Naive thymus-derived CD4-positive, alpha-beta T cell (primary cell): ENCODE data around the gene DUS2. TPM values are rescaled to one million over a fixed set of nuclear protein-coding genes. Genes with fewer than 3 reads are reported as not detected.
"Not testable (repeated sequence)": the region's sequence is repeated elsewhere in the genome, so short reads cannot be mapped to it uniquely, and the experiment has no call there.

Experiments
- ATAC-seq: fragments of 150-1000 bp; cut with Tn5 transposase; 2 replicates; pipeline ENCODE4 v1.10.0; 2021; ENCODE audit warnings: mild to moderate bottlenecking, moderate library complexity
- CTCF ChIA-PET: fragments of 350-600 bp; sonication (Branson Sonifier 250); formaldehyde crosslinking; loops from one replicate; lab custom pipeline; 2021; ENCODE audit warnings: antibody characterized with exemption; lab: Charles Lee
- POLR2A ChIA-PET: fragments of 350-600 bp; sonication (Branson Sonifier 250); formaldehyde crosslinking; loops from one replicate; lab custom pipeline; 2021; ENCODE audit warnings: antibody characterized with exemption, inconsistent platforms; lab: Charles Lee
- DNase-seq, 9 donors: peaks; one replicate each; pipeline versions ENCODE4 v3.0.0 to v3.0.0-alpha.2; 2020 to 2022; ENCODE audit warnings: mixed read lengths in 1 of 9
- H3K27ac ChIP-seq: one replicate; pipeline ENCODE4 v1.7.0; 2013; ENCODE audit warnings: mild to moderate bottlenecking, low read depth, low read length, moderate library complexity
- H3K27me3 ChIP-seq, 2 donors: one replicate each; pipeline ENCODE4 v1.7.0; 2013; ENCODE audit warnings: low read length in 2 of 2, mild to moderate bottlenecking in 2 of 2, moderate library complexity in 2 of 2; ENCODE audit not compliant: control insufficient read depth in 2 of 2, insufficient read depth in 2 of 2
- H3K36me3 ChIP-seq, 3 experiments: 1 replicate in 2 of 3; 2 replicates in 1 of 3; pipeline ENCODE4 v1.7.0; 2013; ENCODE audit warnings: low read length in 3 of 3, mild to moderate bottlenecking in 3 of 3, moderate library complexity in 1 of 3; ENCODE audit not compliant: insufficient read depth in 3 of 3, control insufficient read depth in 2 of 3
- H3K4me1 ChIP-seq, 2 donors: one replicate each; pipeline ENCODE4 v1.7.0; 2013; ENCODE audit warnings: low read length in 2 of 2, mild to moderate bottlenecking in 2 of 2, moderate library complexity in 1 of 2; ENCODE audit not compliant: control insufficient read depth in 2 of 2, insufficient read depth in 2 of 2
- H3K4me3 ChIP-seq: 2 replicates; pipeline ENCODE4 v1.7.0; 2013; ENCODE audit warnings: mild to moderate bottlenecking, low read length
- H3K9me3 ChIP-seq, 3 experiments: 1 replicate in 2 of 3; 2 replicates in 1 of 3; pipeline ENCODE4 v1.7.0; 2013; ENCODE audit warnings: low read length in 3 of 3; ENCODE audit not compliant: control insufficient read depth in 2 of 3
- H3K27ac Mint-ChIP-seq, 9 donors: one replicate each; pipeline ENCODE4 v1.8.0; 2020 to 2022; ENCODE audit warnings: mixed read lengths in 9 of 9, mild to moderate bottlenecking in 8 of 9, moderate library complexity in 5 of 9, inconsistent platforms in 2 of 9
- H3K27me3 Mint-ChIP-seq, 5 donors: one replicate each; pipeline ENCODE4 v1.8.0; 2021 to 2022; ENCODE audit warnings: mixed read lengths in 5 of 5, mild to moderate bottlenecking in 1 of 5
- H3K36me3 Mint-ChIP-seq, 5 donors: one replicate each; pipeline ENCODE4 v1.8.0; 2020 to 2022; ENCODE audit warnings: mixed read lengths in 5 of 5, mild to moderate bottlenecking in 3 of 5, inconsistent platforms in 1 of 5
- H3K4me1 Mint-ChIP-seq, 7 donors: one replicate each; pipeline ENCODE4 v1.8.0; 2020 to 2022; ENCODE audit warnings: mixed read lengths in 7 of 7, mild to moderate bottlenecking in 3 of 7, inconsistent platforms in 1 of 7
- H3K4me3 Mint-ChIP-seq, 10 donors: one replicate each; pipeline ENCODE4 v1.8.0; 2020 to 2022; ENCODE audit warnings: mild to moderate bottlenecking in 10 of 10, mixed read lengths in 10 of 10, moderate library complexity in 6 of 10, inconsistent platforms in 2 of 10
- H3K9me3 Mint-ChIP-seq, 11 donors: one replicate each; pipeline ENCODE4 v1.8.0; 2020 to 2022; ENCODE audit warnings: mixed read lengths in 11 of 11, mild to moderate bottlenecking in 4 of 11, inconsistent platforms in 1 of 11, moderate library complexity in 1 of 11
- intact Hi-C, 2 donors: fragments of 100-400 bp; cut with micrococcal nuclease; formaldehyde crosslinking; loops; one replicate each; pipeline ENCODE4 v1.15.1; 2023
- polyA plus RNA-seq, 2 donors: library from polyadenylated mRNA; unstranded; fragments of 300-500 nt; fragmentation: Illumina TruSeq; gene quantifications; one replicate each; pipeline ENCODE4 v1.2.3, GENCODE V29; 2021
- total RNA-seq, 6 experiments: library from RNA in 5 of 6; stranded (reverse) in 5 of 6; gene quantifications; 1 replicate in 5 of 6; 2 replicates in 1 of 6; pipeline ENCODE4 v1.2.3 and lab custom pipeline; 2021 to 2026

The DUS2 gene
- total and polyA plus RNA-seq, 7 experiments from 2014 or later: 8.7 to 25.9 (median 15.3) TPM

- H3K9me3 Mint-ChIP-seq, ATAC-seq, H3K27me3 ChIP-seq, H3K27me3 Mint-ChIP-seq, H3K4me3 Mint-ChIP-seq, H3K27ac Mint-ChIP-seq, intact Hi-C loops, H3K9me3 ChIP-seq, H3K27ac ChIP-seq, H3K4me3 ChIP-seq, DNase-seq, H3K4me1 ChIP-seq: not testable (repeated sequence)
- peaks cover 8 to 21% (median 10%) of the 10 kb centered on the region in 5 donors for H3K36me3 Mint-ChIP-seq
- POLR2A ChIA-PET: interaction anchor here (0.7 to 1.6 kb wide), 3 partner anchors 19 to 47 kb away, joined by 4 to 6 read pairs (median 5); partner anchors contain the start of gene DPEP2
- CTCF ChIA-PET: interaction anchor here (0.6 to 1.0 kb wide), 3 partner anchors 97 to 516 kb away, joined by 3 to 7 read pairs (median 4); partner anchors contain the start of gene NRN1L
- H3K4me1 Mint-ChIP-seq: peaks cover 8 to 19% (median 14%) of the 10 kb centered on the region in 7 donors
- peaks cover 0 to 33% (median 0%) of the 10 kb centered on the region in 3 experiments for H3K36me3 ChIP-seq
These were observed 7.0 kb downstream of the DUS2 start for GRCh38 chr16:68030108-68030507.

GRCh38 chr16:68031951-68032350 lies 8.9 kb downstream of the DUS2 start:
- Histone ChIP-seq H3K36me3 (peaks cover 0 to 22% (median 0%) of the 10 kb centered on the region in 3 experiments), H3K4me3 (no peak overlapping the region), H3K9me3 (no peaks in the 10 kb centered on the region), H3K27ac (no peak overlapping the region), H3K4me1 (peaks cover 0 to 8% of the 10 kb centered on the region in 2 donors), H3K27me3 (no peaks in the 10 kb centered on the region)
- Mint-ChIP-seq H3K27me3 (no peaks in the 10 kb centered on the region), H3K27ac (peak overlapping the region in 3 of 9 donors; percentile 17 to 56 (median 42)), H3K36me3 (peaks cover 8 to 20% (median 10%) of the 10 kb centered on the region in 5 donors), H3K4me3 (peak overlapping the region in 1 of 10 donors; percentile 12), H3K9me3 (no peaks in the 10 kb centered on the region), H3K4me1 (peaks cover 4 to 26% (median 12%) of the 10 kb centered on the region in 7 donors)
- DNase-seq (no peak), ATAC-seq (no peak)
- intact Hi-C loops: no loop called here
- POLR2A ChIA-PET: interaction anchor here (2.2 kb wide), 1 partner anchor 9 kb away, joined by 11 read pairs; the partner anchor contains the start of genes DDX28 and DUS2
- CTCF ChIA-PET: no interaction called here

- peaks cover 0 to 28% (median 9%) of the 10 kb centered on the region in 7 donors for H3K4me1 Mint-ChIP-seq
- no peak for DNase-seq
- H3K4me1 ChIP-seq: peaks cover 0 to 8% of the 10 kb centered on the region in 2 donors
- ChIA-PET CTCF (no interaction called here), POLR2A (interaction anchor here (2.2 kb wide), 1 partner anchor 10 kb away, joined by 11 read pairs; the partner anchor contains the start of genes DDX28 and DUS2)
- H3K9me3 Mint-ChIP-seq: no peaks in the 10 kb centered on the region
- no peak overlapping the region for H3K4me3 Mint-ChIP-seq
- H3K27me3 ChIP-seq: no peaks in the 10 kb centered on the region
- H3K36me3 Mint-ChIP-seq: peaks cover 0 to 15% (median 3%) of the 10 kb centered on the region in 5 donors
- no peaks in the 10 kb centered on the region for H3K9me3 ChIP-seq
- peak overlapping the region in 1 of 9 donors; percentile 63 for H3K27ac Mint-ChIP-seq
- H3K36me3 ChIP-seq: peaks cover 0 to 14% (median 0%) of the 10 kb centered on the region in 3 experiments
- ATAC-seq: no peak
- no peak overlapping the region for H3K27ac ChIP-seq
- intact Hi-C loops: no loop called here
- no peak overlapping the region for H3K4me3 ChIP-seq
- H3K27me3 Mint-ChIP-seq: no peaks in the 10 kb centered on the region
These were observed 10.0 kb downstream of the DUS2 start for GRCh38 chr16:68033101-68033500.

GRCh38 chr16:68035227-68035626 lies 12.1 kb downstream of the DUS2 start:
- Mint-ChIP-seq H3K9me3 (no peaks in the 10 kb centered on the region), H3K4me3 (no peak overlapping the region), H3K4me1 (peaks cover 5 to 34% (median 12%) of the 10 kb centered on the region in 7 donors), H3K36me3 (peaks cover 3 to 20% (median 5%) of the 10 kb centered on the region in 5 donors), H3K27me3 (no peaks in the 10 kb centered on the region), H3K27ac (peak overlapping the region in 1 of 9 donors; percentile 17)
- no peaks in the 10 kb centered on the region for H3K9me3 ChIP-seq
- ChIA-PET POLR2A (interaction anchor here (1.5 to 2.0 kb wide), 2 partner anchors 8 to 37 kb away, joined by 4 to 5 read pairs; partner anchors contain the start of gene DPEP2), CTCF (no interaction called here)
- H3K36me3 ChIP-seq: peaks cover 0 to 6% (median 0%) of the 10 kb centered on the region in 3 experiments
- no peak overlapping the region for H3K27ac ChIP-seq
- intact Hi-C loops: no loop called here
- H3K4me1 ChIP-seq: peaks cover under 1 to 8% of the 10 kb centered on the region in 2 donors
- H3K27me3 ChIP-seq: no peaks in the 10 kb centered on the region
- ATAC-seq (no peak), DNase-seq (no peak)
- no peak overlapping the region for H3K4me3 ChIP-seq

- Histone ChIP-seq H3K27ac (no peak overlapping the region), H3K4me3 (no peak overlapping the region), H3K36me3 (peaks cover 0 to 4% (median 0%) of the 10 kb centered on the region in 3 experiments), H3K9me3 (no peaks in the 10 kb centered on the region), H3K27me3 (no peaks in the 10 kb centered on the region), H3K4me1 (peaks cover 4 to 5% of the 10 kb centered on the region in 2 donors)
- no peaks in the 10 kb centered on the region for H3K27me3 Mint-ChIP-seq
- ATAC-seq (no peak), DNase-seq (no peak)
- intact Hi-C loops: no loop called here
- peaks cover 5 to 31% (median 16%) of the 10 kb centered on the region in 7 donors for H3K4me1 Mint-ChIP-seq
- no peaks in the 10 kb centered on the region for H3K9me3 Mint-ChIP-seq
- CTCF ChIA-PET: interaction anchor here (0.6 to 0.8 kb wide), 2 partner anchors 47 to 173 kb away, joined by 3 read pairs; no protein-coding TSS in a partner anchor
- peaks cover 0 to 17% (median 6%) of the 10 kb centered on the region in 5 donors for H3K36me3 Mint-ChIP-seq
- peak overlapping the region in 2 of 9 donors; percentile 37 to 68 for H3K27ac Mint-ChIP-seq
- H3K4me3 Mint-ChIP-seq: no peak overlapping the region
- POLR2A ChIA-PET: interaction anchor here (0.7 kb wide), 2 partner anchors 52 to 546 kb away, joined by 3 read pairs; no protein-coding TSS in a partner anchor
These were observed 14.9 kb downstream of the DUS2 start for GRCh38 chr16:68037841-68038597.
